HEK293T (cell line): Measurements from ENCODE around the gene LYPLA2.

Experiments used
- ARNT ChIP-seq: fragments of 450-650 bp; IDR thresholded peaks from 2 replicates; pipeline ENCODE4 v1.6.1; 2017; ENCODE audit warnings: mild to moderate bottlenecking
- BHLHE40 ChIP-seq: fragments of 450-650 bp; IDR thresholded peaks from 2 replicates; pipeline ENCODE4 v1.6.1; 2016; ENCODE audit warnings: mild to moderate bottlenecking, moderate library complexity, borderline replicate concordance
- CTBP1 ChIP-seq: fragments of 450-650 bp; IDR thresholded peaks from 2 replicates; pipeline ENCODE4 v1.6.1; 2016; ENCODE audit warnings: borderline replicate concordance
- ELF4 ChIP-seq: fragments of 450-650 bp; IDR thresholded peaks from 2 replicates; pipeline ENCODE4 v1.6.1; 2017; ENCODE audit warnings: antibody characterized with exemption
- FOXA1 ChIP-seq: fragments of 450-650 bp; IDR thresholded peaks from 2 replicates; pipeline ENCODE4 v1.6.1; 2016; ENCODE audit warnings: mild to moderate bottlenecking
- FOXM1 ChIP-seq: fragments of 450-650 bp; IDR thresholded peaks from 2 replicates; pipeline ENCODE4 v1.6.1; 2017; ENCODE audit warnings: mild to moderate bottlenecking, borderline replicate concordance
- HDGF ChIP-seq: fragments of 450-650 bp; IDR thresholded peaks from 2 replicates; pipeline ENCODE4 v1.6.1; 2017; ENCODE audit warnings: antibody characterized with exemption, borderline replicate concordance
- L3MBTL2 ChIP-seq: fragments of 450-650 bp; conservative IDR thresholded peaks from 2 replicates; pipeline ENCODE4 v1.6.1; 2016; ENCODE audit warnings: mild to moderate bottlenecking
- NFRKB ChIP-seq: fragments of 450-650 bp; IDR thresholded peaks from 2 replicates; pipeline ENCODE4 v1.6.1; 2016; ENCODE audit warnings: mild to moderate bottlenecking, moderate library complexity
- SP1 ChIP-seq: fragments of 450-650 bp; IDR thresholded peaks from 2 replicates; pipeline ENCODE4 v1.6.1; 2017
- TARDBP ChIP-seq: fragments of 450-650 bp; IDR thresholded peaks from 2 replicates; pipeline ENCODE4 v1.6.1; 2016
- TF ChIP-seq, protein P1 (sequence below): fragments of 450-650 bp; IDR thresholded peaks from 2 replicates; pipeline ENCODE4 v1.6.1; 2016

DNA sequence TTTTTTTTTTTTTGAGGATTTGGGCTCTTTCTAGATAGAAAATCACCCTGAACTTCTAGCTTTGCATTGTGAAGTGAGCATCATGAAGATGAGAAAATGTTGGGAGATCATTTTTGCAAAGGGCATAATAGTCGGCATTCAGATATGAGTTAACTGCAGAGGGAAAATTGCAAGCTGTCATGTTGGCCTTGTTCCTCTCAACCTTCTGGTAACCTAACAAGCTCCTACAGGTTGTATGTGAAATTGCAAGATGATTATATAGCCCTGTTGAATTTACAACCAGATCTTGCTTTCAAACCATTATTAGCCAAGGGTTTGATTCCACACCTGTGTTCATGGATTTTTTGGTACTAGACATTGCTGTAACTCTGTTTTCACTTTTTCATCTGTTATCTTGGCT, 45.4 kb upstream of the LYPLA2 start:
- no peak for TF ChIP-seq CTBP1
- no peak for TF ChIP-seq SP1
- TF ChIP-seq FOXM1: no peak
- TF ChIP-seq BHLHE40: no peak
- no peak for TF ChIP-seq L3MBTL2
- no peak for TF ChIP-seq ARNT
- TF ChIP-seq ELF4: no peak
- TF ChIP-seq, protein P1, sequence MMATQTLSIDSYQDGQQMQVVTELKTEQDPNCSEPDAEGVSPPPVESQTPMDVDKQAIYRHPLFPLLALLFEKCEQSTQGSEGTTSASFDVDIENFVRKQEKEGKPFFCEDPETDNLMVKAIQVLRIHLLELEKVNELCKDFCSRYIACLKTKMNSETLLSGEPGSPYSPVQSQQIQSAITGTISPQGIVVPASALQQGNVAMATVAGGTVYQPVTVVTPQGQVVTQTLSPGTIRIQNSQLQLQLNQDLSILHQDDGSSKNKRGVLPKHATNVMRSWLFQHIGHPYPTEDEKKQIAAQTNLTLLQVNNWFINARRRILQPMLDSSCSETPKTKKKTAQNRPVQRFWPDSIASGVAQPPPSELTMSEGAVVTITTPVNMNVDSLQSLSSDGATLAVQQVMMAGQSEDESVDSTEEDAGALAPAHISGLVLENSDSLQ: no peak
- TF ChIP-seq NFRKB: no peak
- no peak for TF ChIP-seq TARDBP
- no peak for TF ChIP-seq HDGF
- no peak for TF ChIP-seq FOXA1
